Measurements from ENCODE around the gene SYT17.

The SYT17 gene

DNA sequence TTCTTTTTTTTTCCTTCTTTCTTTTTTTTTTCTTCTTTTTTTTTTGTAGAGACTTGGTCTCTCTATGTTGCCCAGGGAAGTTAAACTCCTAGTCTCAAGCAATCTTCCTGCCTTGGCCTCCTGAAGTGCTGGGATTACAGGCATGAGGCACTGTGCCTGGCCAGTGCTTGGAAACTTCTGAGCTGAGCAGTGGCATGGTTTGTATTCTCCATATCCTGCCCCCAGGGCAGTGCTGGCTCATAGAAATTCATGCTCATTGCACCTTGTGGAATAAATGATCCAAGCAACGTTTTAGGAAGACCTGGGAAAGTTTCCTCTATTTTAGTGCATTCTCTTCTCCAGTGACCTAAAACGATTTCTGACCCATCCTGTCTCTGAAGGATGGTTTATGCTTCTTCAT lies 16.7 kb upstream of the SYT17 start:
- no peak overlapping the region for H3K4me3 ChIP-seq (ENCODE audit: low read length)
- TF ChIP-seq ZNF274 (IDR thresholded peaks at IDR 0.05; ENCODE audit: low read depth, low read length): no peak

DNA sequence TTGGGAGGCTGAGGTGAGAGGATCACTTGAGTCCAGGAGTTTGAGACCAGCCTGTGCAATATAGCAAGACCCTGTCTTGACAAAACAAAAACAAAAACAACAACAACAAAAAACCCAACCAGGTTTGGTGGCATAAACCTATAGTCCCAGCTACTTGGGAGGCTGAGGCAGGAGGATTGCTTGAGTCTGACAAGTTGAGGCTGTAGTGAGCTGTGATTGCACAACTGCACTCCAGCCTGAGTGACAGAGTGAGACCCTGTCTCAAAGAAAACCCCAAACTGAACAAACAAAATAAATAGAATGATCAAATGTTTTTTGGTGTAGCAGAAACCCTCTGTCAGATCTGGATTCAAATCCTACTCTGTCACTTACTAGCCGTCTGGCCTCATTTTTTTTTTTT lies 16.0 kb upstream of the SYT17 start:
- no peak for TF ChIP-seq ZNF274 (IDR thresholded peaks at IDR 0.05; ENCODE audit: low read depth, low read length)

DNA sequence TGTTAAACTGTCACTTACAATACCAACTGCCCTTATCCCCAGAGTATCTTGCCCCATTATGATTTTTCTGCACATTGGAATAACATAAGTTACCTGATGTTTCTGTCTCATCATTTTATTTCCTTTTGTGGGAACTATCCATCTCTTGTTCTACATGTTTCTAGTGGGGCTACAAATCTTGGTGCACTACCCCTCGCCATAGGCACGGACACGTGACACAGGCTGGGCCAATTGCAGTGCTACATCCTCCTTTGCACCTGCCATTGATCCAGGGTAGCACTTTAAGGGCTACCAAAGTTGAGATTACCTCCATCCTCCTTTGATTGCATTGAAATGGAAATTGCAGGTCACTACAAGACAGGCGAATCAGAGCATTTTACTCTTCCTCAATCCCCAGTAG lies 14.2 kb upstream of the SYT17 start:
- H3K4me3 ChIP-seq (ENCODE audit: low read length): no peak overlapping the region
- no peak for TF ChIP-seq ZNF274 (IDR thresholded peaks at IDR 0.05; ENCODE audit: low read depth, low read length)

More for the DNA sequence above, 16.0 kb upstream of the SYT17 start:
- H3K4me3 ChIP-seq (ENCODE audit: low read length): no peak overlapping the region

DNA sequence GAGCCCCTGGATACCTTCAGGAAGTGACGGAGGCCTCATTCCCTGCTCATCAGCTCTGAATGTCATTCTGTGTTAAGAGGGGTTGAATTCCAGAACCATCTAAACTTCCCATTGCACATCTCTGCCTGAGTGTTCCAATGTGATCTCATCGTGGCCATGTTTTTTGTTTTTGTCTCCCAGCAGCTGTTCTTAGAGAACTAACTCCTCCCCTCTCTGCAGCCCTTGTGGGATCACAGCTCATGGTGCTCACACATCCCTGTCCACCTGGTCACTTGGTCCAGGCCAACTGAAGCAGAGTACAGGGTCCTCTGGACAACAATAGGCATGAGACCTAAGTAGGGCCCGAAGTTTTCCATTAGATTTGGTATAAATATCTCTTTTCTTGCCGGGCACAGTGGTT lies 6.0 kb upstream of the SYT17 start:
- no peak for TF ChIP-seq ZNF274 (IDR thresholded peaks at IDR 0.05; ENCODE audit: low read depth, low read length)
- H3K4me3 ChIP-seq (ENCODE audit: low read length): no peak overlapping the region

DNA sequence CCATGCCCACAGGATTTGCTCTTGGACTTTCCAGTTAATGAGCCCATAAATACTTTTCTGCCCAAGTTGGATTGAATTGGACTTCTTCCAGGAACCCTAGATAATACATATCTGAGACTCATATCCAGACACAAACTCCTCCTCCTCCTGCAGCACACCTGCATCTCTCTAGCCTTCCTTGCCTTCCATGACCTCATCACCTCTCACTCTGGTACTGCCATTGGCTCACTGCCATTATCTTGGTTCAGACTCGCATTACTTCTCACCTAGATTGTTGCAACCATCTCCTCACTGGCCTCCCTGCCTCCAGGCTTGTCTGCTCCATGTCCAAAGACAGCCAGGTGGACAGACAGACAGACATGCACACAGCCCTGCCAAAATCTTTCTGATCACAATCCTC lies 4.8 kb upstream of the SYT17 start:
- no peak overlapping the region for H3K4me3 ChIP-seq (ENCODE audit: low read length)
- TF ChIP-seq ZNF274 (IDR thresholded peaks at IDR 0.05; ENCODE audit: low read depth, low read length): no peak

DNA sequence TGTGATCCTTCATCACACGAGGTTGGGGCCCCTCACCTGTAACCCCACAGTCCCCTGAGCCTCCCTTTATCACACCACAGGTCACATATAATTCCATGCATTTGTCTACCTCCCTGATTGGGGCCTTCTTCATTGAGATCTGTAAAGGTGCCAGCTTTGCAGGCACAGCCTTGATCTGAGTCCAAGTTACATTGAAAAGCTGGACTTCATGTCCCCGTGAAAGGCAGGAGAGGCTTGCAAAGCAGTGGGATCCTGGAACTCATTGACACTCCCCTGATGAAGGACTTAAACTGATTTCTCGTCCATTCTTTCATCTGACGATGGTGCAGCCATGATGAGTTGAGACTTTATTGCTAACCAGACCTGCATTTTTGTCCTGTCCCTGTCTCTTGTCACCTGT lies 3.8 kb upstream of the SYT17 start:
- no peak for TF ChIP-seq ZNF274 (IDR thresholded peaks at IDR 0.05; ENCODE audit: low read depth, low read length)
- no peak overlapping the region for H3K4me3 ChIP-seq (ENCODE audit: low read length)

DNA sequence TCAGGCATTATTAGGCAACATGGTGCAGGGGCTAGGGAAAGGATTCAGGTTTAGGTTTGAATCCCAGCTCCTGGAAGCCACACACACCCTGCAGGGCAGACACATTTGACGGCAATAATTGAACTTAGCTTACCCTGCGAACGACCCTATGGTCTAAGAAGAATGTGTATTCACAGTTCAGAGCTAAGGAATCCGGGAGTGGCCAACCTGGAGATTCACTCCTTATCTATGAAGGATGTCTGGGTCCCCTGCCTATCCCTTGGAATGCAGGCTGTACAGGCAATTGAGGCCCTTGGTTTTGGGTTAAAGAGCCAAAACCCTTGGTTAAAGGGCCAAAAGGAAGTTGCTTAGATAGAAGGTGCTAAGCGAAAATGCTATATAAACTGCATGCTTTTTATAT lies 2.9 kb upstream of the SYT17 start:
- H3K4me3 ChIP-seq (ENCODE audit: low read length): no peak overlapping the region
- TF ChIP-seq ZNF274 (IDR thresholded peaks at IDR 0.05; ENCODE audit: low read depth, low read length): no peak

DNA sequence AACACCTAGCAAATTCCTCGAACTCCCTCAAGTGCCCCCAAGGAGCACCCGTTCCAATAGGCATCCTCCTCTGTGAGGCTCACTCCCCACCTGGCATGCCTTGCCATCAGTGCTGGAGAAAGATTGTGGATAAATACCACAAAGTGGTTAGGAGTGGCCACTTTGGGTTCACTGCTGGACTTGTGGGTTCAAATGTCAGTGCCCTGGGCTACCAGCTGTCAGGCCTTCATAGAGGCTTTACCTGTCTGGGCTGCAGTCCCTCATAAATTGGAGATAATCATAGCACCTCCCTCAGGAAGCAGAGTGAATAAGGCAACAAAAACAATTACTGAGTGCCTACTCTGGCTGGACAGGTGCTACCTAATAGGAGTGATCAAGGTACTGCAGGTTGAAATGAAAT lies 1.5 kb upstream of the SYT17 start:
- H3K4me3 ChIP-seq (ENCODE audit: low read length): no peak overlapping the region
- no peak for TF ChIP-seq ZNF274 (IDR thresholded peaks at IDR 0.05; ENCODE audit: low read depth, low read length)

DNA sequence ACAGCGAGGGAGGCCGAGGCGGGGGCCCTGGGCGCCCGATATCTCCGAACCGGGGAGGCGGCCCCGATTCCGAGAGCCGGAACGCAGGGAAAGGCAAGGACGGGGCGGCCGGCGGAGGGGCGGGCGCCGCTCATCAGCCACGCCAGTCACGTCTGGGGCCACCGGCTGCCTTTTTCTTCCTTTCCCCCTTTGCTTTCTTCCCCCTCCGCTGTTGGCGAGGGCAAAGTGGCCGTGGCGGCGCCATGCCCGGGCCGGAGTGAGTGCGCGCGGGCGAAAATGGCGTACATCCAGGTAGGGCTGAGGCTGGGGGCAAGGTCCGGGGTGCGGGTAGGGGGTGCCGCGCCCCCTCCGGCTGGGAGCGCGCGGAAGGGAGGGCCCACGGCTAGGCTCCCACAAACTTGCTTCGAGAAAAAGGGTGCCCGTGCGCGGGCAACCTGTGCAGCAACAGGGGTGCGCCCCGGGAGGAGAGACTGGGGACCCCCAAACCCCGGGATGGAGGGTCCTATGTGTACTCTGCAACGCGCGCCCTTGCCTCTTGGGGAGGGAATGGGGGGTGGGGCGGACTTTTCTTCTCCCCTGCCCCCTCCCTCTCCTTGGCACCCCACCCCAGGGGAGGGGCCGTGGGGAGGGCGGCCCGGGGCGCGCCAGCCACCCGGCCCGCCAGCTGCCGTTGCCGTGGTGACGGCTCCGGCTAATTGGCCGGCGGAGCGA lies 486 bp downstream of the SYT17 start:
- TF ChIP-seq ZNF274 (IDR thresholded peaks at IDR 0.05; ENCODE audit: low read depth, low read length): no peak
- peak overlapping the region; percentile 9; the same call in 1 of the 2 replicates for H3K4me3 ChIP-seq (ENCODE audit: low read length)

DNA sequence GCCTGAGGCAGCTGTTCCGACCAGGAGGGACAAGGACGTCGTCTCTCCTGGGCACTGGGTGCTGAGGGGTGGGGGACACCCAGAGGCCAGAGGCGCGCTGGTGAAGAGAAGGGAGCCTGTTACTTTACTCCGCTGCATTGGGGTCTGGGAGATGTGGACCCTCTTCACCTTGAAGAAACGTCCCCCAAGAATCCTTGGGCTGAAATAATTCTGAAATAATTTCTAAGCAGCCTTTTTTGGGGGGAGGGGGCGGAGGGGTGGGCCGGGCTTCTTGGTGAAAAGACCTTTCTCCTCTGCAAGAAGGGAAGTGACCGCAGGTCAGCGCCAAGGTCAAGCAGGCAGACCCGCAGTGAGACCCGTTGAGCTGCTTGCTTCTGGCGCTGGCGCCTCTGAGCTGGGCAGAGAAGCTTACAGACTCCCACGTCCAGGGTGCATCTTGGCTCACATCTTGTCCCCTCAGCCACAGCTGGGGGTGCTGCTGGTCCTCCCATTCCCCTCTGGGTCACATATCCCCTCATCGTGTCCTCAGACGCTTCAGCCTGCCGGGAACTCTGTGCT lies 1.1 kb downstream of the SYT17 start:
- no peak overlapping the region for H3K4me3 ChIP-seq (ENCODE audit: low read length)
- TF ChIP-seq ZNF274 (IDR thresholded peaks at IDR 0.05; ENCODE audit: low read depth, low read length): no peak

DNA sequence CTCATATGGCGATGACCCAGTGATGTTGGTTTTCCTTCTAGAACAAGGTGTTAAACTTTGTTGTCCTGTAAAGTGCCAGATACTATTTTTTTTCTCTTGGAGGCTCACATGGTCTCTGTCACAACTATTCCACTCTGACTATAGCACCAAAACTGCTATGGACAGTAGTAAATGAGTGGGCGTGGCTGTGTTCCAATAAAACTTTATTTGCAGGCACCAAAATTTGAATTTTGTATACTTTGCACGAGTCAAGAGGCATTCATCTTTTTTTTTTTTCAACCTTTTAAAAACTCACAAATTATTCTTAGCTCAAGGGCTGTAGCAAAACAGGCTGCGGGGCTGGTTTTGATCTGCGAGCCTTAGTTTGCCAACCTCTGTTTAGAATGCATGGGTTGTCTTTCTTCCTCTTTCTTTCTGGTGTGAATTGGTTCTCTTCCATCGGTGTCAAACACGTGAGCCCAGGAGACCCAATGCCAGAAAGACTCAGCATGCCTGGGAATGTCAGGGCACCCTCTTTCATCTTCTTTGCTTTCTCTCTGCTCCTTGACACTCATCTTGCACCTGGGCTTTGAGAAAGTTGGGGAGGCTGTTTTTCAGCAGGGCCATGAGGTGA lies 2.1 kb downstream of the SYT17 start:
- H3K4me3 ChIP-seq (ENCODE audit: low read length): no peak overlapping the region

DNA sequence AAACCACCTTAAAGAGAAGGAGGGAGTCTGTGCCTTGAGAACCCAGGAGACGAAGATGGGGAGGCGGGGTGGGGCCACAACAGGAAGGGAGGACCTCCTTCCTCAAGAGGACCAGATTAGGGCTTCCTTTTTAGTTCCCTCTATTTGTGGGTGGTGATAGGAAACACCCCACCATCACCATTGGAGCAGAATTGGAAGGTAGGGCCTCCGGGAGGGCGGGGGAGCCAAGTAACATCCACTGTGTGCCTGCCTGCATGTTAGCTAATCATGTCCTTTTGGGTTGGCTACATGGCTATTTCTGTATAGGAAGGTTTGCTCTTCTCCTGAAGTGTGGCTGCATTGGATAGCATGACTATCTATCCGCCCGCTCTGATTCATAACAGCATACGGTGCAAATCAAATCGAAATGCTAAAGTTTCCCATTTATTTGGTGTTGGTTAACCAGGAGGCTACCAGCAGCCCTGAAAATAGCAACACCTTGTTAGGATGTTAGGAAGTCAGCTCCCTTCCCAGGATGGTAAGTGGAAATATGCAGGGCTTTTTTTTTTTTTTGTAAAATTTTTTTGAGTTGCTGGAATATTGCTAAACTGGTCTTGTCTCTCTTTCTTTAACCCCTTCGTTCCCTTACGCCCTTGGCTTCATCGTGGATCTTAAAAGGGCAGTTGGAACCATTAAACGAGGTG lies 4.2 kb downstream of the SYT17 start:
- no peak for TF ChIP-seq ZNF274 (IDR thresholded peaks at IDR 0.05; ENCODE audit: low read depth, low read length)

More for the DNA sequence above, 2.1 kb downstream of the SYT17 start:
- TF ChIP-seq ZNF274 (IDR thresholded peaks at IDR 0.05; ENCODE audit: low read depth, low read length): no peak

DNA sequence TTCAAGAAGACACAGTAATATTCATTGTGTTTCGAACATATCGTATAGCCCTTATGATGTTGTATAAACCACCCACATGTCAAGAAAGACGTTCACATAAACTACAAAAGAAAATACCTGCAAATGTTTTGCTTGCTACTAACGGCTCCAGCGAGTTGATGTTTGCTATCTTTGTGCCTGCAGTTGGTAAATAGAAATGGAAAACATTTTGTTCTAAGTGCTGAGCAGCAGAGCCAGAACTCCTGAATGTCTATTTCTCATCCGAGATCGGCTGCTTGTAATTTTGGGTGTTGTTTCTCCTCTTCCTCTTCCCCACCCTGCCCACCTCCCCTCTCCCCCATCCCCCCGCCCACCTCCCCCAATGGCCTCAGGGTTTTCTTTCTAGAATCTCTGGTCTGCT lies 5.0 kb downstream of the SYT17 start:
- no peak for TF ChIP-seq ZNF274 (IDR thresholded peaks at IDR 0.05; ENCODE audit: low read depth, low read length)
- no peak overlapping the region for H3K4me3 ChIP-seq (ENCODE audit: low read length)

More for the DNA sequence above, 4.2 kb downstream of the SYT17 start:
- no peak overlapping the region for H3K4me3 ChIP-seq (ENCODE audit: low read length)

DNA sequence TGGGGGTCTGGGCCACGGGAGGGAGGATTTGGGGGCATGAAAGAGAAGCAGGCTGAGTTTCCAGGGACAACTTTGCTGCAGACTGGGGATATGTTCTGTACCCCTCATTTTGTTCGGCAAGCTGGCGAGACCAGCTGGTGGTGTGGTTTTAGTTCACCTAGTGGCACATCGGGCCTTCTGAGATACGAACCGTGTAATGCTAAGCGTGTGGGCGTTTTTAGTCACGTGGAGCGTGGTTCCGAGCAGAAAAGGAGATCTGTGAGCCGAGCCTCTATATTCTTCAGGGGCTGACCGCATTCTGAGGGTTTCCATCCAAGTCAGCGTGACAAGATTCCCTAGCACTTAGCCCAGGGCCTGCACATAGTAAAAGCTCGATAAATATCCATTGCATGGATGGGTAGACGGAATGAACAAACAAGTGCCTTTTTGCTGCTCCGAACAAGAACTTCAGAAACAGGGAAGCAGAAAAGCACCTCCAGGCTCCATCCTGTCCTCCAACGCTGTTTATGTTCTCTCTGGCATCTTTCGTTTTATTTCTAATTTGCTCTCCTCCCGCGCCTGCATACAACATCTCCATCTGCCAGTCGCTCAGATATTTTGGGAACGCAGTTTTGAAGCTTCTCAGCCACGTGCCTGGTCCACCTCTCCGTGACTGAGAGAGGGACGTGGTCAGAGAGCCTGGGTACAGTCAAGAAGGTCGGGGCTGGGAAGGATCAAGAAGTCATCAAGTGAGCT lies 5.8 kb downstream of the SYT17 start:
- TF ChIP-seq ZNF274 (IDR thresholded peaks at IDR 0.05; ENCODE audit: low read depth, low read length): no peak
- H3K4me3 ChIP-seq (ENCODE audit: low read length): no peak overlapping the region
